Esophagus squamous epithelium (tissue), 4 donors: ENCODE data around the gene KLHL29.

Source experiments
- POLR2A ChIP-seq, 4 donors: fragments of 450-650 bp; IDR thresholded peaks; one replicate each; pipeline ENCODE4 v1.6.1; 2017; ENCODE audit warnings: antibody characterized with exemption in 4 of 4, mild to moderate bottlenecking in 4 of 4, moderate library complexity in 3 of 4
- TF ChIP-seq, protein P1 (sequence below), 6 experiments: fragments of 450-650 bp in 4 of 6; fragments of 200-600 bp in 2 of 6; sonication (generic) in 2 of 6; IDR thresholded peaks; one replicate each; pipeline ENCODE4 v1.5.1; 2016 to 2019; ENCODE audit warnings: antibody characterized with exemption in 6 of 6, mild to moderate bottlenecking in 4 of 6, moderate library complexity in 4 of 6

GRCh38 chr2:23681356-23682140 lies 296.6 kb downstream of the KLHL29 start:
- TF ChIP-seq, protein P1, sequence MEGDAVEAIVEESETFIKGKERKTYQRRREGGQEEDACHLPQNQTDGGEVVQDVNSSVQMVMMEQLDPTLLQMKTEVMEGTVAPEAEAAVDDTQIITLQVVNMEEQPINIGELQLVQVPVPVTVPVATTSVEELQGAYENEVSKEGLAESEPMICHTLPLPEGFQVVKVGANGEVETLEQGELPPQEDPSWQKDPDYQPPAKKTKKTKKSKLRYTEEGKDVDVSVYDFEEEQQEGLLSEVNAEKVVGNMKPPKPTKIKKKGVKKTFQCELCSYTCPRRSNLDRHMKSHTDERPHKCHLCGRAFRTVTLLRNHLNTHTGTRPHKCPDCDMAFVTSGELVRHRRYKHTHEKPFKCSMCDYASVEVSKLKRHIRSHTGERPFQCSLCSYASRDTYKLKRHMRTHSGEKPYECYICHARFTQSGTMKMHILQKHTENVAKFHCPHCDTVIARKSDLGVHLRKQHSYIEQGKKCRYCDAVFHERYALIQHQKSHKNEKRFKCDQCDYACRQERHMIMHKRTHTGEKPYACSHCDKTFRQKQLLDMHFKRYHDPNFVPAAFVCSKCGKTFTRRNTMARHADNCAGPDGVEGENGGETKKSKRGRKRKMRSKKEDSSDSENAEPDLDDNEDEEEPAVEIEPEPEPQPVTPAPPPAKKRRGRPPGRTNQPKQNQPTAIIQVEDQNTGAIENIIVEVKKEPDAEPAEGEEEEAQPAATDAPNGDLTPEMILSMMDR (IDR thresholded peaks at IDR 0.05): no peak
- TF ChIP-seq POLR2A (IDR thresholded peaks at IDR 0.05): no peak
